ENCODE measurements around the gene SP6.

Gene SP6

DNA sequence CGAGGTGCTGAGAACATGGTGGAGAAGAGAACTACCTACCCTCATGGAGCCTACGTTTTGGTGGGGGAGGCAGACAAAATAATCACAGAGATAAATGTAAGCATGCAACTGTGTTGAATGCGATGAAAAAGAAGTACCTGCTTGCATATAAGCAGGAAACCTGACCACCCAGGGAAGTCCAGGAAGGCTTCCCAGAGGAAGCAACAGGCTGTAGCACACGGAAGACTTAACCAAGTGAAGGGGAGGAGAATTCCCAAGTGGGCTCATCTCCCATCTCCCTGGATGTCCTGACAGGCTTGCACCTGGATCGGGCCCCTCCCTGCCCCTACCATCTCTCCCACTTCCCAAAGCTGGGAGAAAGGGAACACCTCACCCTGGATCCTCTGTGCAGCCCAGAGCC lies 11.9 kb downstream of the SP6 start:
- H3K27ac ChIP-seq = no peak overlapping the region
- DNase-seq (ENCODE audit: low read depth, low spot score) = no peak

GRCh38 chr17:47838636-47839035 lies 12.3 kb downstream of the SP6 start:
- DNase-seq (ENCODE audit: low read depth, low spot score) = no peak
- H3K27ac ChIP-seq = no peak overlapping the region

- H3K27ac ChIP-seq = no peak overlapping the region
- no peak for DNase-seq (ENCODE audit: low read depth, low spot score)
These were observed 13.4 kb downstream of the SP6 start for GRCh38 chr17:47837401-47838039.

- no peak overlapping the region for H3K27ac ChIP-seq
These were observed 14.4 kb downstream of the SP6 start for GRCh38 chr17:47836601-47837000.

DNA sequence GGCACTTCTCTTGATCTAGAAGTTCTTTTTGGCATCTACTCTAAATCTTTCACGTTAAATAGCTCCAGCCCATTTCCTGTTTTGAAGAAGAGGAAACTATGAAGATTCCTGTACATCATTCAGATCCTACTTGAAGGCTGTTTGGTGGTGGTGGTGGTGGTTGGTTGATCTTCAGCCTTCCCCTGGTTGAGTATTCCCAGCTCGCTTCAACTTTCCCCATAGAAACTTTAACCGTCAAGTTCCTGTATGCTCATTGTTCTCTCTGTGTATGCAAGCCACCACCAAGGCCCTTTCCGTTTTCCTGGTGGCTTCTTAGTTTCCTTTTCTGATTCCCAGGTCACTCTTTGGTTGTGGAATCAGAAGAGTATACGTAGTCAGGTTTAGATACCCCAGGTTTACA lies 16.2 kb downstream of the SP6 start:
- H3K27ac ChIP-seq = no peak overlapping the region
- DNase-seq (ENCODE audit: low read depth, low spot score) = no peak

More at GRCh38 chr17:47836601-47837000, 14.4 kb downstream of the SP6 start:
- no peak for DNase-seq (ENCODE audit: low read depth, low spot score)

- H3K27ac ChIP-seq = no peak overlapping the region
- DNase-seq (ENCODE audit: low read depth, low spot score) = no peak
These were observed 19.0 kb downstream of the SP6 start for GRCh38 chr17:47831934-47832327.

GRCh38 chr17:47831003-47831933 lies 19.7 kb downstream of the SP6 start, which contains the start of the genes LRRC46 and MRPL10:
Gene LRRC46 (plus strand): TSS chr17:47831670. CDS start chr17:47831990, 320 bp downstream.
Gene MRPL10 (minus strand): TSS chr17:47831541. CDS start chr17:47831511, 30 bp downstream.
- peak; percentile 40 for DNase-seq (ENCODE audit: low read depth, low spot score)
- peak within 1 kb of the TSS; percentile 66 for H3K27ac ChIP-seq

DNA sequence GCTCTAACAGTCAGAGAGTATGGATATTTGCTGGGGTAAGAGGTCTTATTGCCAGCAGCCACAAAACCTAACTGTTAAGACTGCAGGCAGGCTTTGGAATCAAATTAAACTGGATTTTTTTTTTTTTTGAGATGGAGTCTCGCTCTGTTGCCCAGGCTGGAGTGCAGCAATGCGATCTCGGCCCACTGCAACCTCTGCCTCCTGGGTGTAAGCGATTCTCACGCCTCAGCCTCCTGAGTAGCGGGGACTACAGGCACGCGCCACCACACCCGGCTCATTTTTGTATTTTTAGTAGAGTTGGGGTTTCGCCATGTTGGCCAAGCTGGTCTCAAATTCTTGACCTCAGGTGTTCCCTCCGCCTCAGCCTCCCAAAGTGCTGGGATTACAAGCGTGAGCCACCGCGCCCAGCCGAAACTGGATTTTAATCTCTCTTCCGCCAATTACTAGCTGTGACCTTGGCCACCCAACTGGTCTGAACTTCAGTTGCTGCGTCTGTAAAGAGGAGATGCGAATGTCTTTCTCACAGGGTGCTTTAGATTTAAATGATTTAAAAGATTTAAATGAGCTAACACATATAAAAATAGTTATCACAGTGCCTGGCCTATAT lies 20.5 kb downstream of the SP6 start:
- no peak for DNase-seq (ENCODE audit: low read depth, low spot score)
- H3K27ac ChIP-seq = peak overlapping the region; percentile 66

- DNase-seq (ENCODE audit: low read depth, low spot score) = no peak
- H3K27ac ChIP-seq = no peak overlapping the region
These were observed 21.1 kb downstream of the SP6 start for GRCh38 chr17:47829870-47830269.

- DNase-seq (ENCODE audit: low read depth, low spot score) = no peak
- no peak overlapping the region for H3K27ac ChIP-seq
These were observed 27.4 kb downstream of the SP6 start for GRCh38 chr17:47823519-47823918.

DNA sequence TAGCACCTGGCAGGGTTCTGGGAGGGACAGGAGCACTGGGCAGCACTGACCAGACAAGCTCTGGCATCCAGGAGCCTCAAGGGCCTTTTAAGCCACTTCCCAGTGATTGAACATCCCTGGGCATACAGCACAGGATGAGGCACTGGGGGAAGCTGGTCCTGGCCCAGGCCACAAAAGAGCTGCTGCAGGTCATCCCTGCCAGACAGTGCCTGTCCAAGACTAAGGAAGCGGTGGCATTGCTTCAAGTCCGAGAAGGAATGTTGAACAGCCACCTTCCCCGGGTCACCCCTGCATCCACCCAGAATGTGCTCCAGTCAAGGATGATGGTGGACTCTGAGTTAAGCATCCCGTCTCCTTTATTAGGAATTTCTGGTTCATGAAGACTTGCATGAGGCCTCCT lies 28.2 kb downstream of the SP6 start:
- no peak for DNase-seq (ENCODE audit: low read depth, low spot score)
- H3K27ac ChIP-seq = no peak overlapping the region

DNA sequence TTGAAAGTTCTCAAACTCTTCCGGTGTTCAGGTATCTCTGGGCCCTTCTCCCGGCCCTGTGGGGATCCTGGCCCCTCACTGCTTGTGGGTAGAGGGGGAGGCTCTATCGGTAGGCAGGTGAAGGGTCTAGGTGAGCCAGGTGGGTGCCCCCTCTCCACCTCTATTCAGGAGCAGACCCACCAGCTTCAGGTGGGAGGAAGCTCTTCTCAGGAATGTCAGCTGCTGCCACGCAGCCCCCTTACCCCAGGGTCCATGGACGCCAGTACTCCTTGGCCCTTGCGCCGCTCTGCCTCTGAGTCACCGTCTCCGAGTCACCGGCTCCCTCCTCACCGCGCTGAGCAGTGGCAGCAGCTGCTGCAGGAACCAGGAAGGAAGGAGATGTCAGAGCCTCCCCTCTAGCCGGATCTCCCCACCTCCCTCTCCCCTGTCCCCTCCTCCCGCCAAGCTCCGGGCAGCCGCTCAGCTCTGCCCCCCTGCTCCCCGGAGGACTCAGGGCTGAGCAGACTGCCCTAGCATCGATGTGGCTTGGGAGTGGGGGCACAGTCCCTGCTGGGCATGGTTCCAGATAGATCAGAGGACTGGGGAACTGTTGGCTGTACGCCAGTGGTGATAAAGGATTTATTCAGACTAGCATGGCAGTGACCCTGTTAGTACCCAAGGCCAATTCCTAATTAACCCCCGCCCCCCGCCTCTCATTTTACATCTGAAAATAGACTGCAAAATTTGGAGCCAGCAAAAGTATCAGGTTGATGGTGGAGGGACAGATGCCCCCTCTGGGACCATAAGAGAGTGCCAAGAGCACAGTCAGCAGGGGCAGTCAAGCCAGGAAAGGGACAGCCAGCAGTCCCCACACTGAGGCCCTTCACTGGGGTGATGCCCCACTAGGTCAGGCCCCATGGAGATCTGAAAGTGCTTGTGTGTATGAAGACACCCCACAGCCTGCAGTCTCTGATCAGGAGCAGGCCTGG lies 29.3 kb downstream of the SP6 start, which contains the start of gene OSBPL7:
TSS of gene OSBPL7 (minus strand) at position 371 of the 968 bp plus-strand sequence. CDS start 1,516 bp downstream, outside the sequence.
- no peak for DNase-seq (ENCODE audit: low read depth, low spot score)
- no peak within 1 kb of the TSS for H3K27ac ChIP-seq

DNA sequence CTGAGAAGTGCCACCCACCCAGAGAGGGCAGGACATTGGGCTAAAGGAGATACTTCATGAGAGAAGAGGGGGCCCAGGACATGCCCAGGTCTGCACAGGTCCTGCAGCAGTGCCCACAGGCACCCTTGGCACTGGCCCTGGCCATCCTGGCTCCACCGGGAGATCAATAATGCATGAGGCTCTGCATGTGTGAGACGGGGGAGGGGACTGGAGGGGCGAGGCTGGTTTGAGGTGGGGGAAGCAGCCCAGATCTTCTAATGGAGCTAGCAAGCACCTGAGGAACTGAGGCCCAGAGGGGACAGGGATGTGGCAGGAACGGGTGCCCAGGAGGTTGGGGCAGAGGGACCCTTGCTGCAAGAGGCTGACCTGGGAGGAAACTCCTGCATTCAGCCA lies 29.9 kb downstream of the SP6 start:
- no peak for DNase-seq (ENCODE audit: low read depth, low spot score)

DNA sequence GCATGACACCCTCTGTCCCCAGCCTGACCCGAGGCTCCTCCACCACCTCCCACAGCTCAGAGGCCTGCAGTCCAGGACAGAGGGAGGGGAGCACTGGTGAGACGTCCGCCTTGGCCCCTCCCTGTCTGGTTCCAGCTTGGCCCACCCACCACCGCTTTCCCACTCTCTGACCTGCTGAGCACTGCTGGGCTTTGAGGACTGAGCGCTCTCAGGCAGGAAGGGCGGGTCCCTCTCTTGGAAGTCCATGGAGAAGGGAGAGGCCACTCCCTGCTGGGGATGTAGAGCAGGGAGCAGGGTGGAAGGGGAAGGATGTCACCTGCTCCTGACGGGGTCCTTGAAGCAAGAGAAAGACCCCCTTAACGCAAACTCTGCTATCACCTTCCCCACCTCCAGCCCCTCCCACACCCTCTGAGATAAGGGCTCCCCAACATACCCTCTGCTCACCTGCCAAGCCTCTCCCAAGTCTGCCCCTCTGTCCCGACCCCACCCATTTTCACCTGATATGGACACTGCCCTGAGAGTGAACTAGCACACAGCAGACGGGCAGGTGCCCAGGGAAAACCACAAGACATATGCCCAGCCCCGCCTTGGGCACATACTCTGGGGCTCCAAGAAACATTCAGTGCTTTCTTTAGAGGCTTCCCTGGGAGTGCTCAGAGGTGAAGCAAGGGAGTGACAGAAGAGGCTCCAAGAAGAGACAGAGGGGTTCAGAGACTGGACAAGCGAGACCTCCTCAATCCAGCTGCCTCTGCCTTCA lies 30.8 kb downstream of the SP6 start:
- no peak overlapping the region for H3K27ac ChIP-seq
- no peak for DNase-seq (ENCODE audit: low read depth, low spot score)

More for the DNA sequence above, 29.9 kb downstream of the SP6 start:
- H3K27ac ChIP-seq = no peak overlapping the region

- DNase-seq (ENCODE audit: low read depth, low spot score) = no peak
These were observed 31.5 kb downstream of the SP6 start for GRCh38 chr17:47819475-47819874.

DNA sequence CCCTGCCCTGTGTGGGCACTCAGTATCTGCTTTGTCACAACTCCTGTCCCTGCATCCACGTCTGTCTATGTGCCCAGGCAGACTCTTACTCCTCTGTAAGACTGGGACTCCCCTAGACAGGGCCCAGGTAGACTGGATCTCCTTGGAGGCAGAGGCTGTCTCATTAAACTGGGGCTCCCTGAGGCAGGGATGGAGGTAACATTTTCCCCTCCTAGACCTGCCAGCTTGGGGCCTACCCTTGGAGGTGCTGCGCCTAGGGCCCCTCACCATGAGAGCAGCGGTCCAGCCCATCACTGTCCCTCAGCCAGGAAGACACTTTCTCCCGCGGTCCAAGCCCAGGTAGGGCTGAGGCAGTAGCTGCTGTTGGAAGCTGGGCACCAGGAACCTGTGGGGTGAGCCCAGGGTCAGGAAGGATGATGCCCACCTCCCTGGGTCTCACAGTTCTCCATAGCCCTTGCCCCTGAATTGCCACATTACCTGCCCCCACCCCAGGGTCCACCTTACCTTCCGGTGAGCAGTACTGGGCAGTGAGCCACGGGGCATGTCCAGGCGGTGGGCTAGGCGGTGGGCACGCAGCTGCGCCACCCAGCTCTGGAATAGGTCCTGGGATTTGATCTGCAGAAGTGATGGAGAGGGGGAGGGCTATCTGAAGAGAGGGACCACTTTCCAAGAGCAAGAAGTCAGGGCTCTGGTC lies 32.8 kb downstream of the SP6 start:
- no peak overlapping the region for H3K27ac ChIP-seq
- no peak for DNase-seq (ENCODE audit: low read depth, low spot score)

More at GRCh38 chr17:47819475-47819874, 31.5 kb downstream of the SP6 start:
- H3K27ac ChIP-seq = no peak overlapping the region

- no peak overlapping the region for H3K27ac ChIP-seq
- no peak for DNase-seq (ENCODE audit: low read depth, low spot score)
These were observed 34.0 kb downstream of the SP6 start for GRCh38 chr17:47816947-47817346.

DNA sequence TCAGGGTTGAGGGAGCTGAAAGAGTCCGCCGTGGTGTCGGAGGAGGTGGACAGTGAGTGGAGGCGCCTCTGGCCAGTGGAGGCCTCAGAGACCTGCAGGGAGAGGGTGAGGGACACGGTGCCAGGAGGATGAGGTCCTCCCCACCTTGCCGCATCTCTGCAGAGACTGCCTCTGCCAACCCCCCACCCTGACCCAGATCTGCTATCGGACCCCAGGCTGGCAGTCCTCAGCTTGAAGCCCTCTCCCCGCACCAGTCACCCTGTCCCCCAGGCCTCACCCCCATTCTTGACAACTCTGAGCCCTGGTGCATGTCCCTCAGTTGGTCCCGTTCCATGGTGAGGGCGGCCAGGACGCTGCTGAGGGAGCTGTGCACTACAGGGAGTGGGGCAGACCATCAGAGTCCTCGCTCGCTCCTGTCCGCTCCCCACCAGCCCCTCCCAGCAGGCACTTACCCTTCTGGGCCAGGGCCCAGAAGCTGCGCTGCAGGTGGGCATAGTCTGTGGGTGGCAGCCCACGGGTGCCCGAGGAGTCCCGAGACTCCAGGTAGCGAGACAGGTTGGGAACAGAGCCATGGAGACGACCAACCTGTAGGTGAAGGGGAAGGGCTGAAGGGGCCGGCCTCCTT lies 34.7 kb downstream of the SP6 start:
- no peak overlapping the region for H3K27ac ChIP-seq
- DNase-seq (ENCODE audit: low read depth, low spot score) = no peak
